ENCODE data around the gene TMEM151B.

The TMEM151B gene

DNA sequence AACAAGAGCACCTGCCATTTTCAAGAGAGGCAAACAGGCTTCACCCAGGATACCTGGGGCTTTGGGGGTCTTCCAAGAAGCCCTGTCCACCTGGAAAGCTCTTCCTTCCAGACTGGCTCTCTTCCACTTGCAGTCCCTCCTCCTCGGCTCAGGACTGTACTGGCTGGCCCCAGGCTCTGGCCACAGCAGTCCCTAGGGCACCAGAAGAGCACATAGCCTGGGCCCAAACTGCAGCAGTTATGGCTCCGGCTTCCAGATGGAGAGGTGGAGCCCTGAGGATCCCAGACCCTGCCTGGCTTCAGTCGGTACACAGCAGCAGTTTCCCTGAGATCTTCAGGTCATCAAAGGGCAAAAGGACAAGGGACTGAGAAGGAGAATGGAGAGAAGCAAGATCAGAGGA, 11.3 kb upstream of the TMEM151B start:
- no peak overlapping the region for H3K4me3 ChIP-seq (ENCODE audit: low read depth, low read length)
- no peak for TF ChIP-seq CTCF (IDR thresholded peaks at IDR 0.05; ENCODE audit: low read depth, low read length)

GRCh38 chr6:44260011-44260410, 10.2 kb upstream of the TMEM151B start:
- TF ChIP-seq CTCF (IDR thresholded peaks at IDR 0.05; ENCODE audit: low read depth, low read length), result no peak
- H3K4me3 ChIP-seq (ENCODE audit: low read depth, low read length), result no peak overlapping the region

- TF ChIP-seq CTCF (IDR thresholded peaks at IDR 0.05; ENCODE audit: low read depth, low read length), result no peak
- H3K4me3 ChIP-seq (ENCODE audit: low read depth, low read length), result no peak overlapping the region
Measured at GRCh38 chr6:44260451-44261297, 9.6 kb upstream of the TMEM151B start.

DNA sequence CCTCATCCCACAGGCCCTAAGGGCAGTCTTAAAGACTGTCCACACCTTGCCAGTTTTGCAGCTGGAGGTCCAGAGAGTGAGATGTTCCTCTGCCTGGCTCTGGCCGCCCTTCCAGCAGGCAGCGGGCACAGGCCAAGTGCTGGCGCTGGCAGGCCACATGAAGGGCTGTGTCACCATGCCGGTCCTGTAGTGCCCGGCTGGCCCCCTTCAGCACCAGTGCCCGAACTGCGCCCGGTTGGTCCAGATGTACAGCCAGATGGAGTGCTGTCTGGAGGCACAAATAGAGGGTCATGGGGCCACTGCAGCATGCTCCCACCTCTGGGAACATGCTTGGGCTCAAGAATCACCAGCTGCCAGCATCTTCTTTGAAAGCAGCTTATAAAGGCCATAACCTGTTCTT, 8.7 kb upstream of the TMEM151B start:
- no peak overlapping the region for H3K4me3 ChIP-seq (ENCODE audit: low read depth, low read length)
- TF ChIP-seq CTCF (IDR thresholded peaks at IDR 0.05; ENCODE audit: low read depth, low read length), result no peak

DNA sequence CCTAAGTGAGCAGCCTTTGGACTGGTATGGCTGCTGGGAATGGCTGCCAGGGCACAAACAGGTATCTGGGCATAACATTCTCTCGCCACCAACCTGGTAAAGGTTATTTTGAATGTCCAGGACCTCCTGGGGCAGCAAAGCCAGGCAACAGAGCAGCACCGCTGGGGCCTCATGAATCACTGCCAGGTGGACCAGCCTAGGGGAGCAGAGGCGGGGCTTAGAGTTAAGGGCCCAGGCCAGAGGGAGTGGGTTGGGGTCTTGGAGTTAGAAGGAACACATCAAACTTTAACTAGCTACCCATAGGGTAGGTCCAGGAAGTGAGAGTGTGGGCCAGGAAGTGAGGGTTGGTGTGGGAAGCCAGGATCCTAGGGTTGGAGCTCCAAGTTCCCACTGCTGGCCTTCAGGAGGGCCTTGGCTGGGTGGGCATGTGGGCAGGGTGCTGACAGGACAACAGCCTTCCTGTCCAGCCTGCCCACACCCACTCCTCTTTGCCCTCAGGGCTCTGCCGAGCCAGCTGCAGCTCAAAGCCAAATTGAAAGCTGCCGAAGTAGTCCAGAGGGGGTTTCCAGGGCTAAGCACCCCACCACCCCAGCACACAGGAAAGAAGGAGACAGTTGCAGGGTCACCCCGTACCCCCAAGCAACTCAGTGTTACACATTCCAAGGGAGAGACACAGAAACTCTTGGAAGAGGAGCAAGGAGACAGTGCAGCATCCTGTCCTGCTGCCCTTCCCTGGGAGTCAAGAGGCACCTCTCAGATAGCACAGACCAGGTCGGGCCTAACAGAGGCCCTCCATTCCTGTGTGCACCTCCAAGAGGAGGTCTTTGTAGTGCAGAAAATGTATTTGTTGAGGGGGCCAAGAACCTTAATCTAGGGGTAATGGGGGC, 7.5 kb upstream of the TMEM151B start:
- H3K4me3 ChIP-seq (ENCODE audit: low read depth, low read length), result peak overlapping the region; percentile 74
- TF ChIP-seq CTCF (IDR thresholded peaks at IDR 0.05; ENCODE audit: low read depth, low read length), result no peak

DNA sequence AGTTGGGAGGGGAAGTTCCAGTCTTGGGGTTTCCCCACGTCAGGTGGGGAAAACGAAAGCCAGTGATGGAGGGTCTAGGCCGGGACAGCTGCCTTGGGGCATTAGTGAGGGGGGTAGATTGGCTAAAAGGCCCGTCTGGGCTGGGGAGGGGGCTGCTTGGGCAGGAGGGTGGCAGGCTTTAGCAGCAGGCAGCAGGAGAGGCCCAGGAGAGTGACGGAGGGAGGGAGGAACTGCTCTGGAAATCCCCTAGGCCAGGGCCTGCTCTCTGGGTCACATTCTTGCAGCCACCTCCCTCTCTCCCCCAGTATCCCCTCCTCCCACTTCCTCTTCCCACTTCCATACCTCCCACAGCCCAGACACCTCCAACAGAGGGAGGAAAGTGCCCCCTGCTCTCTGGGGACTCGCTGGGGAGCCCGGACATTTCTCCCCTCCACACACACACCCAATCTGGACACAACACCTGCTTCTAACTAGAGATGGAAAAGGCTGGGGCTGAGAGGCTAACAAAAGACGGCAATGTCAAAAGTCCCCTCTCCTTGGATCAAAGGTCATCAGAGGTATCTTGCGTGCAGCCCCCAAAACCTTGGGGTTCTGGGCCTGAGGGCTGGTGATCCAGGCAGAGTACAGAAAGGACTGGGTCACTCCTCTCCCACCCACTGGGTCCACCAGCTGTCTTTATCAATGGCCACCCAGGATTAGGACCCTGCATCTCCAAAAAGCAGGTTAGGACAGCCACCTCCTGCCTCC, 6.7 kb upstream of the TMEM151B start:
- no peak for TF ChIP-seq CTCF (IDR thresholded peaks at IDR 0.05; ENCODE audit: low read depth, low read length)
- H3K4me3 ChIP-seq (ENCODE audit: low read depth, low read length), result peak overlapping the region; percentile 74
